Tibial artery (tissue), 4 donors: ENCODE measurements around the gene SLIT3.

Experiments used
- DNase-seq, 2 donors: peaks; one replicate each; pipeline ENCODE4 v3.0.0-alpha.2; 2019
- H3K27ac ChIP-seq, 2 donors: fragments of 200-600 bp; sonication (generic) in 1 of 2; 1 replicate in 1 of 2; 2 replicates in 1 of 2; pipeline ENCODE4 v1.5.1; 2018 to 2019; ENCODE audit warnings: mild to moderate bottlenecking in 1 of 2
- H3K27me3 ChIP-seq, 2 donors: fragments of 200-600 bp; sonication (generic) in 1 of 2; one replicate each; pipeline versions ENCODE4 v1.5.1 to v1.6.0; 2016 to 2019
- H3K36me3 ChIP-seq, 3 donors: fragments of 200-600 bp; sonication (generic) in 2 of 3; one replicate each; pipeline ENCODE4 v1.5.1; 2016 to 2019; ENCODE audit warnings: mild to moderate bottlenecking in 2 of 3
- H3K4me1 ChIP-seq, 4 donors: fragments of 200-600 bp; sonication (generic) in 2 of 4; 1 replicate in 3 of 4; 2 replicates in 1 of 4; pipeline ENCODE4 v1.5.1; 2016 to 2019
- H3K4me3 ChIP-seq, 2 donors: fragments of 200-600 bp; sonication (generic) in 1 of 2; 1 replicate in 1 of 2; 2 replicates in 1 of 2; pipeline ENCODE4 v1.5.1; 2018 to 2019; ENCODE audit warnings: mild to moderate bottlenecking in 2 of 2
- H3K9me3 ChIP-seq, 3 donors: fragments of 200-600 bp; sonication (generic) in 1 of 3; one replicate each; pipeline ENCODE4 v1.5.1; 2016 to 2019
- CTCF ChIP-seq, 2 experiments: fragments of 200-600 bp in 1 of 2; fragments of 450-650 bp in 1 of 2; IDR thresholded peaks; one replicate each; pipeline ENCODE4 v1.5.1; 2017 to 2019; ENCODE audit warnings: antibody characterized with exemption in 2 of 2, mild to moderate bottlenecking in 1 of 2, moderate library complexity in 1 of 2
- intact Hi-C: fragments of 100-400 bp; cut with DNase I; formaldehyde crosslinking; loops from one replicate; pipeline ENCODE4 v1.15.0; 2023; ENCODE audit warnings: low total_unique reads

SLIT3 gene

GRCh38 chr5:168876419-168876818 is 424.5 kb downstream of the SLIT3 start:
- TF ChIP-seq CTCF (IDR thresholded peaks at IDR 0.05), result no peak
- H3K27ac ChIP-seq, result no peak overlapping the region
- H3K9me3 ChIP-seq, result no peaks in the 10 kb centered on the region
- intact Hi-C loops, result no loop called here
- no peak for DNase-seq
- H3K4me1 ChIP-seq, result peaks cover 0 to 15% (median 6%) of the 10 kb centered on the region in 4 donors
- H3K36me3 ChIP-seq, result no peaks in the 10 kb centered on the region
- no peaks in the 10 kb centered on the region for H3K27me3 ChIP-seq
- no peak overlapping the region for H3K4me3 ChIP-seq

- no peaks in the 10 kb centered on the region for H3K9me3 ChIP-seq
- H3K36me3 ChIP-seq, result no peaks in the 10 kb centered on the region
- intact Hi-C loops, result no loop called here
- no peak for TF ChIP-seq CTCF (IDR thresholded peaks at IDR 0.05)
- no peak for DNase-seq
- H3K4me1 ChIP-seq, result peaks cover 0 to 15% (median 6%) of the 10 kb centered on the region in 4 donors
- no peak overlapping the region for H3K27ac ChIP-seq
- no peak overlapping the region for H3K4me3 ChIP-seq
- H3K27me3 ChIP-seq, result no peaks in the 10 kb centered on the region
These were observed 425.1 kb downstream of the SLIT3 start for GRCh38 chr5:168875832-168876231.

GRCh38 chr5:168874713-168875380 is 426.1 kb downstream of the SLIT3 start:
- Histone ChIP-seq H3K9me3 (no peaks in the 10 kb centered on the region), H3K27me3 (no peaks in the 10 kb centered on the region), H3K36me3 (no peaks in the 10 kb centered on the region), H3K27ac (no peak overlapping the region), H3K4me1 (peaks cover 0 to 6% (median 4%) of the 10 kb centered on the region in 4 donors), H3K4me3 (no peak overlapping the region)
- TF ChIP-seq CTCF (IDR thresholded peaks at IDR 0.05), result no peak
- no peak for DNase-seq
- intact Hi-C loops, result no loop called here

- Histone ChIP-seq H3K4me3 (no peak overlapping the region), H3K4me1 (no peaks in the 10 kb centered on the region), H3K27me3 (no peaks in the 10 kb centered on the region), H3K9me3 (no peaks in the 10 kb centered on the region), H3K27ac (no peak overlapping the region), H3K36me3 (no peaks in the 10 kb centered on the region)
- intact Hi-C loops, result no loop called here
- DNase-seq, result no peak
- TF ChIP-seq CTCF (IDR thresholded peaks at IDR 0.05), result no peak
These were observed 428.7 kb downstream of the SLIT3 start for GRCh38 chr5:168872246-168872645.

- Histone ChIP-seq H3K4me1 (no peaks in the 10 kb centered on the region), H3K4me3 (no peak overlapping the region), H3K27me3 (no peaks in the 10 kb centered on the region), H3K36me3 (no peaks in the 10 kb centered on the region), H3K27ac (no peak overlapping the region), H3K9me3 (no peaks in the 10 kb centered on the region)
- intact Hi-C loops, result no loop called here
- no peak for DNase-seq
- no peak for TF ChIP-seq CTCF (IDR thresholded peaks at IDR 0.05)
These were observed 430.0 kb downstream of the SLIT3 start for GRCh38 chr5:168870910-168871309.
